Peyer's patch (tissue), 4 donors: Measurements from ENCODE around the gene TBX18. TPM values are rescaled to one million over a fixed set of nuclear protein-coding genes. Genes with fewer than 3 reads are reported as not detected.

Source experiments
- DNase-seq, 3 donors: peaks; one replicate each; pipeline ENCODE4 v3.0.0-alpha.2; 2017 to 2019
- H3K27ac ChIP-seq, 4 donors: fragments of 200-600 bp; sonication (generic); one replicate each; pipeline ENCODE4 v1.5.1; 2016 to 2019
- H3K27me3 ChIP-seq, 2 donors: fragments of 200-600 bp; sonication (generic); one replicate each; pipeline ENCODE4 v1.5.1; 2019
- H3K36me3 ChIP-seq, 3 donors: fragments of 200-600 bp; sonication (generic); one replicate each; pipeline ENCODE4 v1.5.1; 2016 to 2019
- H3K4me1 ChIP-seq, 4 donors: fragments of 200-600 bp; sonication (generic); one replicate each; pipeline ENCODE4 v1.5.1; 2016 to 2019
- H3K4me3 ChIP-seq, 4 donors: fragments of 200-600 bp; sonication (generic); 1 replicate in 3 of 4; 2 replicates in 1 of 4; pipeline ENCODE4 v1.5.1; 2016 to 2019; ENCODE audit warnings: mild to moderate bottlenecking in 1 of 4
- H3K9me3 ChIP-seq, 4 donors: fragments of 200-600 bp; sonication (generic); one replicate each; pipeline ENCODE4 v1.5.1; 2016 to 2019; ENCODE audit warnings: mild to moderate bottlenecking in 1 of 4
- CTCF ChIP-seq, 6 experiments: fragments of 450-650 bp in 4 of 6; fragments of 200-600 bp in 2 of 6; sonication (generic) in 1 of 6; IDR thresholded peaks; one replicate each; pipeline ENCODE4 v1.5.1; 2017 to 2019; ENCODE audit warnings: antibody characterized with exemption in 6 of 6, mild to moderate bottlenecking in 3 of 6, moderate library complexity in 1 of 6
- POLR2A ChIP-seq, 2 donors: fragments of 450-650 bp; IDR thresholded peaks; one replicate each; pipeline ENCODE4 v1.5.1; 2017; ENCODE audit warnings: antibody characterized with exemption in 2 of 2, mild to moderate bottlenecking in 2 of 2, moderate library complexity in 2 of 2
- total RNA-seq, 4 donors: library from RNA; depleted of rRNA; stranded (reverse); fragments of >200 nt; gene quantifications; one replicate each; pipeline ENCODE4 v1.1.0, GENCODE V29; 2016

The TBX18 gene
- total RNA-seq, 4 donors from 2014 or later, result 0.57 to 4.2 (median 1.9) TPM; not detected in 1

GRCh38 chr6:84681693-84682326, 82.6 kb downstream of the TBX18 start:
- H3K9me3 ChIP-seq, result no peaks in the 10 kb centered on the region
- TF ChIP-seq POLR2A (IDR thresholded peaks at IDR 0.05) (no peak), CTCF (IDR thresholded peaks at IDR 0.05) (no peak)
- no peak for DNase-seq
- H3K36me3 ChIP-seq, result no peaks in the 10 kb centered on the region
- no peak overlapping the region for H3K4me3 ChIP-seq
- H3K27me3 ChIP-seq, result no peaks in the 10 kb centered on the region
- H3K4me1 ChIP-seq, result no peaks in the 10 kb centered on the region
- no peak overlapping the region for H3K27ac ChIP-seq

- Histone ChIP-seq H3K36me3 (no peaks in the 10 kb centered on the region), H3K4me1 (no peaks in the 10 kb centered on the region), H3K4me3 (no peak overlapping the region), H3K27me3 (no peaks in the 10 kb centered on the region), H3K9me3 (no peaks in the 10 kb centered on the region), H3K27ac (no peak overlapping the region)
- DNase-seq, result no peak
- TF ChIP-seq CTCF (IDR thresholded peaks at IDR 0.05) (no peak), POLR2A (IDR thresholded peaks at IDR 0.05) (no peak)
These were observed 88.7 kb downstream of the TBX18 start for GRCh38 chr6:84675651-84676050.

- Histone ChIP-seq H3K27ac (no peak overlapping the region), H3K9me3 (no peaks in the 10 kb centered on the region), H3K4me1 (no peaks in the 10 kb centered on the region), H3K27me3 (no peaks in the 10 kb centered on the region), H3K36me3 (no peaks in the 10 kb centered on the region), H3K4me3 (no peak overlapping the region)
- no peak for TF ChIP-seq POLR2A (IDR thresholded peaks at IDR 0.05)
- no peak for TF ChIP-seq CTCF (IDR thresholded peaks at IDR 0.05)
- no peak for DNase-seq
These were observed 90.0 kb downstream of the TBX18 start for GRCh38 chr6:84674395-84674794.

GRCh38 chr6:84671183-84671582, 93.2 kb downstream of the TBX18 start:
- Histone ChIP-seq H3K4me3 (no peak overlapping the region), H3K36me3 (no peaks in the 10 kb centered on the region), H3K4me1 (no peaks in the 10 kb centered on the region), H3K27me3 (no peaks in the 10 kb centered on the region), H3K9me3 (no peaks in the 10 kb centered on the region), H3K27ac (no peak overlapping the region)
- TF ChIP-seq CTCF (IDR thresholded peaks at IDR 0.05) (no peak), POLR2A (IDR thresholded peaks at IDR 0.05) (no peak)
- no peak for DNase-seq

- Histone ChIP-seq H3K27ac (no peak overlapping the region), H3K4me3 (no peak overlapping the region), H3K9me3 (no peaks in the 10 kb centered on the region), H3K27me3 (no peaks in the 10 kb centered on the region), H3K36me3 (no peaks in the 10 kb centered on the region), H3K4me1 (no peaks in the 10 kb centered on the region)
- DNase-seq, result no peak
- TF ChIP-seq CTCF (IDR thresholded peaks at IDR 0.05) (no peak), POLR2A (IDR thresholded peaks at IDR 0.05) (no peak)
These were observed 94.5 kb downstream of the TBX18 start for GRCh38 chr6:84669945-84670344.
